HepG2 (cell line): ENCODE measurements around the gene SLC16A5. TPM values are rescaled to one million over a fixed set of nuclear protein-coding genes. Genes with fewer than 3 reads are reported as not detected.
A peak's percentile ranks its signal among the peaks of the same experiment; 100 is the strongest.

Experiments
- ESRRA ChIP-seq: sonication (generic); formaldehyde crosslinking; IDR thresholded peaks from 2 replicates; pipeline ENCODE4 v1.5.1; 2020; ENCODE audit warnings: mild to moderate bottlenecking, low read depth, missing genetic modification reagents
- GABPB1 ChIP-seq: IDR thresholded peaks from 2 replicates; pipeline ENCODE4 v1.6.1; 2016; ENCODE audit warnings: mild to moderate bottlenecking, missing genetic modification reagents, moderate library complexity, missing compliant biosample characterization
- GMEB1 ChIP-seq: sonication (generic); formaldehyde crosslinking; IDR thresholded peaks from 2 replicates; pipeline ENCODE4 v1.5.1; 2020; ENCODE audit warnings: missing genetic modification reagents, mild to moderate bottlenecking, borderline replicate concordance
- HDAC2 ChIP-seq: sonication (generic); formaldehyde crosslinking; IDR thresholded peaks from 2 replicates; pipeline ENCODE4 v1.4.0; 2020; ENCODE audit warnings: missing genetic modification reagents
- HNF4A ChIP-seq: sonication (generic); formaldehyde crosslinking; IDR thresholded peaks from 2 replicates; pipeline ENCODE4 v1.4.0; 2020; ENCODE audit warnings: missing genetic modification reagents
- HNF4G ChIP-seq, 2 experiments: sonication (generic) in 1 of 2; formaldehyde crosslinking in 1 of 2; IDR thresholded peaks; 2 replicates each; pipeline versions ENCODE4 v1.4.0 to v1.6.1; 2011 to 2020; ENCODE audit warnings: borderline replicate concordance in 2 of 2, low read depth in 2 of 2, mild to moderate bottlenecking in 2 of 2, low read length in 1 of 2, missing genetic modification reagents in 1 of 2, moderate library complexity in 1 of 2
- KDM3A ChIP-seq: IDR thresholded peaks from 2 replicates; pipeline ENCODE4 v1.6.1; 2018; ENCODE audit warnings: low read depth, missing compliant biosample characterization
- NR2C2 ChIP-seq: sonication (generic); formaldehyde crosslinking; IDR thresholded peaks from 2 replicates; pipeline ENCODE4 v1.4.0; 2020; ENCODE audit warnings: missing genetic modification reagents, mild to moderate bottlenecking, moderate library complexity, borderline replicate concordance
- RAD21 ChIP-seq: fragments of 450-650 bp; formaldehyde crosslinking; IDR thresholded peaks from 2 replicates; pipeline ENCODE4 v1.5.0; 2020; ENCODE audit warnings: mild to moderate bottlenecking
- SNAPC4 ChIP-seq: sonication (generic); formaldehyde crosslinking; IDR thresholded peaks from 2 replicates; pipeline ENCODE4 v1.4.0; 2020; ENCODE audit warnings: mild to moderate bottlenecking, missing genetic modification reagents
- THAP11 ChIP-seq: IDR thresholded peaks from 2 replicates; pipeline ENCODE4 v1.6.1; 2016; ENCODE audit warnings: missing biosample characterization, missing genetic modification reagents
- YY1 ChIP-seq: IDR thresholded peaks from 2 replicates; pipeline ENCODE4 v1.6.1; 2011; ENCODE audit warnings: low read length, low read depth, moderate library complexity, mild to moderate bottlenecking; ENCODE audit not compliant: insufficient read depth, insufficient replicate concordance
- ZC3H13 ChIP-seq: sonication (generic); formaldehyde crosslinking; IDR thresholded peaks from 2 replicates; pipeline ENCODE4 v1.8.1; 2023; ENCODE audit warnings: mild to moderate bottlenecking, missing genetic modification reagents, moderate library complexity
- ZFP36L1 ChIP-seq: sonication (generic); formaldehyde crosslinking; IDR thresholded peaks from 2 replicates; pipeline ENCODE4 v1.8.0; 2022; ENCODE audit warnings: mild to moderate bottlenecking, missing genetic modification reagents, moderate library complexity
- ZNF430 ChIP-seq: sonication (generic); formaldehyde crosslinking; IDR thresholded peaks from 2 replicates; pipeline ENCODE4 v1.9.0; 2021; ENCODE audit warnings: mild to moderate bottlenecking, missing genetic modification reagents
- ZNF543 ChIP-seq: sonication (generic); formaldehyde crosslinking; IDR thresholded peaks from 2 replicates; pipeline ENCODE4 v1.4.0; 2020; ENCODE audit warnings: mild to moderate bottlenecking, missing genetic modification reagents
- ZNF691 ChIP-seq: sonication (generic); formaldehyde crosslinking; IDR thresholded peaks from 2 replicates; pipeline ENCODE4 v1.4.0; 2020; ENCODE audit warnings: missing genetic modification reagents, low read depth, mild to moderate bottlenecking, borderline replicate concordance
- ZNF772 ChIP-seq: sonication (generic); formaldehyde crosslinking; IDR thresholded peaks from 2 replicates; pipeline ENCODE4 v1.5.0; 2020; ENCODE audit warnings: mild to moderate bottlenecking, missing genetic modification reagents
- ZNF850 ChIP-seq: sonication (generic); formaldehyde crosslinking; conservative IDR thresholded peaks from 2 replicates; pipeline ENCODE4 v1.9.0; 2021; ENCODE audit warnings: mild to moderate bottlenecking, missing genetic modification reagents
- polyA plus RNA-seq, 8 experiments: library from polyadenylated mRNA; depleted of rRNA in 3 of 8; stranded (reverse) in 7 of 8; unstranded in 1 of 8; fragments of >200 nt; fragmentation: Illumina TruSeq in 4 of 8; extraction: Trizol in 4 of 8; gene quantifications; 2 replicates each; pipeline versions ENCODE4 v1.2.1 to v1.2.3, GENCODE V29; 2011 to 2016; ENCODE audit warnings: low read depth in 4 of 8, missing spikeins in 1 of 8, mixed read lengths in 1 of 8; ENCODE audit not compliant: insufficient read depth in 1 of 8
- total RNA-seq, 5 experiments: library from RNA; depleted of rRNA; stranded (reverse); fragments of >200 nt; fragmentation: Illumina TruSeq; extraction: Trizol; gene quantifications; 2 replicates each; pipeline ENCODE4 v1.2.3, GENCODE V29; 2016; ENCODE audit warnings: low read depth in 1 of 5
- TF ChIP-seq, protein P1 (sequence below): sonication (generic); formaldehyde crosslinking; conservative IDR thresholded peaks from 2 replicates; pipeline ENCODE4 v1.5.0; 2020; ENCODE audit warnings: missing genetic modification reagents

Gene SLC16A5
- total and polyA plus RNA-seq, 2 of the 13 experiments (the other 11 are each of a cell fraction or from before 2014, with no cell fraction given) = 0.69 to 5.6 TPM

DNA sequence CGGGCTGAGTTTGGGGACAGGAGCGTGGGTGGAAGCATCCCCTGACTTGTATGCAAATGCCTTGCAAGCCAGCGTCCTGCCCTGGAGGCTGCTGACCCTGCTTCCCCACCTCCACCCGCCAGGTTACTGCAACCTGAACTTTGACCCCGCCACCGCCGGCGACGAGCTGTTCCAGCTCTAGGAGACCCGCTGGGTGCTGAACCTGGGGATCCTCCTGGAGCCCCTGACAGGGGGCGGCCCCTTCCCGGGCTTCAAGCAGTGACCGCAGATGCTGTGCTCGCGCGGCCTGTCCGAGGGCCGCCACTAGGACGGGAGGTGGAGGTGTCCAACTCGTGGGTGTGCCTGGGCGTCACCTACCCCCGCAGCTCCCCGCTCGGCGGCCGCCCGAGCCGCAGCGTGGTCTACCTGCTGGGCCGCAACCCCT, 10.7 kb upstream of the SLC16A5 start (continued):
- TF ChIP-seq ZFP36L1 (CRISPR knock-in tag) = 0 out of 2 replicates have a peak, but pooled peaks have one; percentile 34
- peak; percentile 68; the same call in 1 of the 2 replicates for TF ChIP-seq ESRRA
- TF ChIP-seq RAD21 (CRISPR knock-in tag) = peak; percentile 51
- peak; percentile 84 for TF ChIP-seq HDAC2 (CRISPR knock-in tag)
- TF ChIP-seq ZC3H13 = no peak
- peak; percentile 54 for TF ChIP-seq THAP11 (CRISPR knock-in tag)
- peak; percentile 79 for TF ChIP-seq KDM3A (CRISPR knock-in tag)
- peak; percentile 18 for TF ChIP-seq YY1
- peak; percentile 88 for TF ChIP-seq SNAPC4 (CRISPR knock-in tag)
- TF ChIP-seq ZNF772 (CRISPR knock-in tag) = peak; percentile 75
- TF ChIP-seq ZNF430 (CRISPR knock-in tag) = peak; percentile 20; the same call in 1 of the 2 replicates
- TF ChIP-seq ZNF543 (CRISPR knock-in tag) = peak; percentile 23; the same call in 1 of the 2 replicates
- TF ChIP-seq NR2C2 = peak; percentile 94
- TF ChIP-seq, protein P1, sequence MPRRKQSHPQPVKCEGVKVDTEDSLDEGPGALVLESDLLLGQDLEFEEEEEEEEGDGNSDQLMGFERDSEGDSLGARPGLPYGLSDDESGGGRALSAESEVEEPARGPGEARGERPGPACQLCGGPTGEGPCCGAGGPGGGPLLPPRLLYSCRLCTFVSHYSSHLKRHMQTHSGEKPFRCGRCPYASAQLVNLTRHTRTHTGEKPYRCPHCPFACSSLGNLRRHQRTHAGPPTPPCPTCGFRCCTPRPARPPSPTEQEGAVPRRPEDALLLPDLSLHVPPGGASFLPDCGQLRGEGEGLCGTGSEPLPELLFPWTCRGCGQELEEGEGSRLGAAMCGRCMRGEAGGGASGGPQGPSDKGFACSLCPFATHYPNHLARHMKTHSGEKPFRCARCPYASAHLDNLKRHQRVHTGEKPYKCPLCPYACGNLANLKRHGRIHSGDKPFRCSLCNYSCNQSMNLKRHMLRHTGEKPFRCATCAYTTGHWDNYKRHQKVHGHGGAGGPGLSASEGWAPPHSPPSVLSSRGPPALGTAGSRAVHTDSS (CRISPR knock-in tag) = 0 out of 2 replicates have a peak, but pooled peaks have one; percentile 11
- peak; percentile 97 for TF ChIP-seq HNF4G (IDR thresholded peaks at IDR 0.05; ENCODE audit: borderline replicate concordance, low read depth, low read length)
- peak; percentile 82; the same call in 1 of the 2 replicates for TF ChIP-seq HNF4G (CRISPR knock-in tag; IDR thresholded peaks at IDR 0.05; ENCODE audit: borderline replicate concordance, low read depth)
- peak; percentile 45; the same call in 1 of the 2 replicates for TF ChIP-seq ZNF691 (CRISPR knock-in tag)
- TF ChIP-seq GABPB1 (CRISPR knock-in tag) = peak; percentile 70; the same call in 1 of the 2 replicates
- TF ChIP-seq ZNF850 (CRISPR knock-in tag) = no peak
- peak; percentile 95 for TF ChIP-seq HNF4A (CRISPR knock-in tag)
- TF ChIP-seq GMEB1 (CRISPR knock-in tag) = 0 out of 2 replicates have a peak, but pooled peaks have one; percentile 10
